A673 (cell line): ENCODE results near the gene PSMD10. TPM values are rescaled to one million over a fixed set of nuclear protein-coding genes. Genes with fewer than 3 reads are reported as not detected.

Source experiments
- BruUV-seq: library from RNA; stranded (reverse); fragments of 400-500 nt; replicated peaks from 2 replicates; lab custom pipeline; 2021; lab: Mats Ljungman, UMichigan
- CTCF ChIA-PET: fragments of 300-600 bp; sonication (Branson Sonifier 250); formaldehyde crosslinking; loops from one replicate; lab custom pipeline; 2022; ENCODE audit warnings: antibody characterized with exemption; lab: Charles Lee
- POLR2A ChIA-PET: fragments of 300-600 bp; sonication (Branson Sonifier 250); formaldehyde crosslinking; loops from one replicate; lab custom pipeline; 2022; ENCODE audit warnings: antibody characterized with exemption; ENCODE audit not compliant: low non-redundant PET; lab: Charles Lee
- DNase-seq: peaks from one replicate; pipeline ENCODE4 v3.0.0-alpha.2; 2015; ENCODE audit warnings: low spot score
- H3K27ac ChIP-seq: fragments of 200-600 bp; sonication (generic); 2 replicates; pipeline ENCODE4 v1.5.1; 2016; ENCODE audit warnings: mixed run types, low read depth, mild to moderate bottlenecking, mixed read lengths, antibody characterized with exemption, low read length; ENCODE audit not compliant: poor library complexity, severe bottlenecking
- H3K27me3 ChIP-seq: fragments of 200-600 bp; sonication (generic); replicated peaks from 2 replicates; pipeline ENCODE4 v1.6.1; 2017; ENCODE audit warnings: mixed run types, low read depth, mild to moderate bottlenecking, mixed read lengths, antibody characterized with exemption, low read length; ENCODE audit not compliant: insufficient read depth, poor library complexity
- H3K36me3 ChIP-seq: fragments of 200-600 bp; sonication (generic); 2 replicates; pipeline ENCODE4 v1.6.1; 2016; ENCODE audit warnings: mixed run types, mild to moderate bottlenecking, mixed read lengths, antibody characterized with exemption, low read length; ENCODE audit not compliant: insufficient read depth, poor library complexity, severe bottlenecking
- H3K4me1 ChIP-seq: fragments of 200-600 bp; sonication (generic); 2 replicates; pipeline ENCODE4 v1.6.1; 2017; ENCODE audit warnings: mixed run types, mild to moderate bottlenecking, mixed read lengths, antibody characterized with exemption, low read length; ENCODE audit not compliant: insufficient read depth, poor library complexity, severe bottlenecking
- H3K4me3 ChIP-seq: fragments of 200-600 bp; sonication (generic); 2 replicates; pipeline ENCODE4 v1.5.1; 2016; ENCODE audit warnings: low read depth, mixed run types, mild to moderate bottlenecking, mixed read lengths, low read length; ENCODE audit not compliant: poor library complexity, severe bottlenecking
- H3K9me3 ChIP-seq: fragments of 200-600 bp; sonication (generic); 2 replicates; pipeline ENCODE4 v1.6.1; 2016; ENCODE audit warnings: mixed run types, low read depth, mild to moderate bottlenecking, mixed read lengths, antibody characterized with exemption, low read length; ENCODE audit not compliant: poor library complexity, severe bottlenecking
- CTCF ChIP-seq: fragments of 300-800, 200-600 bp; sonication (generic); conservative IDR thresholded peaks from 2 replicates; pipeline ENCODE4 v1.5.1; 2017; ENCODE audit warnings: low read depth, mild to moderate bottlenecking, antibody characterized with exemption, low read length, moderate library complexity, mixed read lengths
- EZH2 ChIP-seq: fragments of 200-600 bp; sonication (generic); IDR thresholded peaks from 2 replicates; pipeline ENCODE4 v1.6.1; 2017; ENCODE audit warnings: borderline replicate concordance, low read depth, mild to moderate bottlenecking, mixed read lengths, antibody characterized with exemption, low read length; ENCODE audit not compliant: poor library complexity, severe bottlenecking
- intact Hi-C: fragments of 100-400 bp; cut with micrococcal nuclease; formaldehyde crosslinking; loops from one replicate; pipeline ENCODE4 v1.10.0; 2022; ENCODE audit not compliant: unreplicated experiment
- total RNA-seq: library from RNA; stranded (reverse); gene quantifications from 2 replicates; pipeline ENCODE4 v1.2.3, GENCODE V29; 2021

The PSMD10 gene
- total RNA-seq, 1 experiment from 2014 or later = 49.6 TPM

GRCh38 chrX:108130889-108131288 lies 39.5 kb upstream of the PSMD10 start:
- DNase-seq = no peak
- BruUV-seq = no TSS peak
- Histone ChIP-seq H3K27ac (no peak overlapping the region), H3K36me3 (no peaks in the 10 kb centered on the region), H3K27me3 (no peaks in the 10 kb centered on the region), H3K4me3 (no peak overlapping the region), H3K4me1 (no peaks in the 10 kb centered on the region), H3K9me3 (no peaks in the 10 kb centered on the region)
- intact Hi-C loops = no loop called here
- ChIA-PET CTCF (no interaction called here), POLR2A (no interaction called here)
- TF ChIP-seq EZH2 = no peak
- TF ChIP-seq CTCF = no peak

- TF ChIP-seq EZH2 = no peak
- TF ChIP-seq CTCF = no peak
These were observed 35.8 kb upstream of the PSMD10 start for GRCh38 chrX:108127152-108127551.

GRCh38 chrX:108126661-108127060 lies 35.3 kb upstream of the PSMD10 start:
- ChIA-PET CTCF (no interaction called here), POLR2A (no interaction called here)
- Histone ChIP-seq H3K9me3 (no peaks in the 10 kb centered on the region), H3K4me1 (no peaks in the 10 kb centered on the region), H3K27ac (no peak overlapping the region), H3K36me3 (no peaks in the 10 kb centered on the region), H3K27me3 (no peaks in the 10 kb centered on the region), H3K4me3 (no peak overlapping the region)
- BruUV-seq = no TSS peak
- TF ChIP-seq CTCF (no peak), EZH2 (no peak)
- DNase-seq = no peak
- intact Hi-C loops = no loop called here

More at GRCh38 chrX:108127152-108127551, 35.8 kb upstream of the PSMD10 start:
- Histone ChIP-seq H3K36me3 (no peaks in the 10 kb centered on the region), H3K27ac (no peak overlapping the region), H3K9me3 (no peaks in the 10 kb centered on the region), H3K4me3 (no peak overlapping the region), H3K4me1 (no peaks in the 10 kb centered on the region), H3K27me3 (no peaks in the 10 kb centered on the region)
- intact Hi-C loops = no loop called here
- DNase-seq = no peak
- CTCF ChIA-PET = no interaction called here
- POLR2A ChIA-PET = no interaction called here
- BruUV-seq = no TSS peak
